CD14-positive monocyte (primary cell): ENCODE results near the gene PTCD2. TPM values are rescaled to one million over a fixed set of nuclear protein-coding genes. Genes with fewer than 3 reads are reported as not detected.

Experiments
- DNase-seq, 3 donors: peaks; one replicate each; pipeline ENCODE4 v3.0.0-alpha.2; 2011 to 2022
- H2AFZ ChIP-seq: 2 replicates; pipeline ENCODE4 v1.6.0; 2012; ENCODE audit warnings: mild to moderate bottlenecking, low read depth, low read length, inconsistent platforms; ENCODE audit not compliant: insufficient read depth, poor library complexity, severe bottlenecking
- H3K27ac ChIP-seq, 2 donors: 1 replicate in 1 of 2; 2 replicates in 1 of 2; pipeline ENCODE4 v1.5.1; 2012 to 2013; ENCODE audit warnings: low read length in 2 of 2, control low read depth in 1 of 2, inconsistent platforms in 1 of 2, low read depth in 1 of 2, mild to moderate bottlenecking in 1 of 2
- H3K27me3 ChIP-seq, 2 donors: one replicate each; pipeline versions ENCODE4 v1.6.0 to v1.6.1; 2011 to 2013; ENCODE audit warnings: low read length in 2 of 2; ENCODE audit not compliant: control insufficient read depth in 2 of 2, insufficient read depth in 2 of 2
- H3K36me3 ChIP-seq, 2 donors: replicated peaks in 1 of 2; 1 replicate in 1 of 2; 2 replicates in 1 of 2; pipeline versions ENCODE4 v1.5.1 to v1.6.1; 2012 to 2013; ENCODE audit warnings: low read length in 2 of 2, control low read depth in 1 of 2, inconsistent platforms in 1 of 2, mild to moderate bottlenecking in 1 of 2; ENCODE audit not compliant: insufficient read depth in 2 of 2, control insufficient read depth in 1 of 2
- H3K4me1 ChIP-seq, 2 donors: 1 replicate in 1 of 2; 2 replicates in 1 of 2; pipeline versions ENCODE4 v1.5.1 to v1.6.1; 2012 to 2013; ENCODE audit warnings: low read length in 2 of 2, control low read depth in 1 of 2, inconsistent platforms in 1 of 2, mild to moderate bottlenecking in 1 of 2, moderate library complexity in 1 of 2; ENCODE audit not compliant: insufficient read depth in 2 of 2, control insufficient read depth in 1 of 2
- H3K4me2 ChIP-seq: replicated peaks from 2 replicates; pipeline ENCODE3; 2012; ENCODE audit warnings: low read length, moderate library complexity, mild to moderate bottlenecking; ENCODE audit not compliant: poor library complexity, severe bottlenecking; ENCODE audit errors: extremely low read depth
- H3K4me3 ChIP-seq, 3 experiments: fragments of 200-600 bp in 1 of 3; sonication (generic) in 1 of 3; replicated peaks in 1 of 3; 1 replicate in 2 of 3; 2 replicates in 1 of 3; pipeline ENCODE4 v1.5.1; 2011 to 2013; ENCODE audit warnings: low read length in 3 of 3, mild to moderate bottlenecking in 3 of 3, control low read depth in 2 of 3, low read depth in 2 of 3, inconsistent platforms in 1 of 3, moderate library complexity in 1 of 3
- H3K79me2 ChIP-seq: 2 replicates; pipeline ENCODE4 v1.6.0; 2012; ENCODE audit warnings: mild to moderate bottlenecking, control low read depth, inconsistent platforms, low read length, moderate library complexity; ENCODE audit not compliant: insufficient read depth
- H3K9ac ChIP-seq: 2 replicates; pipeline ENCODE4 v1.6.0; 2017; ENCODE audit warnings: low read length, mild to moderate bottlenecking; ENCODE audit not compliant: insufficient read depth, poor library complexity, severe bottlenecking
- H3K9me3 ChIP-seq, 2 donors: replicated peaks in 1 of 2; 1 replicate in 1 of 2; 2 replicates in 1 of 2; pipeline versions ENCODE4 v1.5.1 to v1.6.1; 2012 to 2013; ENCODE audit warnings: low read length in 2 of 2, control low read depth in 1 of 2; ENCODE audit not compliant: control insufficient read depth in 1 of 2, insufficient read depth in 1 of 2
- H4K20me1 ChIP-seq: 2 replicates; pipeline ENCODE4 v1.6.0; 2012; ENCODE audit warnings: mild to moderate bottlenecking, low read length, control low read depth, moderate library complexity; ENCODE audit not compliant: insufficient read depth
- H3K27ac Mint-ChIP-seq, 7 donors: one replicate each; pipeline ENCODE4 v1.8.0; 2020; ENCODE audit warnings: mild to moderate bottlenecking in 7 of 7, mixed read lengths in 7 of 7, moderate library complexity in 6 of 7, inconsistent platforms in 2 of 7
- H3K27me3 Mint-ChIP-seq, 3 donors: one replicate each; pipeline ENCODE4 v1.8.0; 2021 to 2022; ENCODE audit warnings: low read depth in 3 of 3, mild to moderate bottlenecking in 3 of 3, mixed read lengths in 3 of 3, moderate library complexity in 3 of 3, inconsistent platforms in 1 of 3
- H3K36me3 Mint-ChIP-seq, 2 donors: one replicate each; pipeline ENCODE4 v1.8.0; 2020; ENCODE audit warnings: mixed read lengths in 2 of 2, inconsistent platforms in 1 of 2, mild to moderate bottlenecking in 1 of 2
- H3K4me1 Mint-ChIP-seq: one replicate; pipeline ENCODE4 v1.8.0; 2020; ENCODE audit warnings: mild to moderate bottlenecking, mixed read lengths
- H3K4me3 Mint-ChIP-seq, 2 donors: one replicate each; pipeline ENCODE4 v1.8.0; 2020; ENCODE audit warnings: mild to moderate bottlenecking in 2 of 2, mixed read lengths in 2 of 2, moderate library complexity in 1 of 2
- H3K9me3 Mint-ChIP-seq, 7 donors: one replicate each; pipeline ENCODE4 v1.8.0; 2020 to 2022; ENCODE audit warnings: mixed read lengths in 7 of 7, mild to moderate bottlenecking in 6 of 7, moderate library complexity in 6 of 7, inconsistent platforms in 2 of 7
- CTCF ChIP-seq: fragments of 200-600 bp; IDR thresholded peaks from one replicate; pipeline ENCODE4 v1.8.0; 2022; ENCODE audit warnings: antibody characterized with exemption, mild to moderate bottlenecking
- WGBS: methylation state at CpG from one replicate; pipeline ENCODE4 v1.1.5; 2013; ENCODE audit warnings: missing lambda C conversion rate; ENCODE audit not compliant: insufficient coverage; 5-methylcytosine and 5-hydroxymethylcytosine counted together
- intact Hi-C, 2 donors: fragments of 100-400 bp; cut with micrococcal nuclease; formaldehyde crosslinking; loops; one replicate each; pipeline versions ENCODE4 v1.15.0 to v1.15.1; 2023
- polyA plus RNA-seq, 3 donors: library from polyadenylated mRNA; depleted of rRNA in 1 of 3; unstranded in 2 of 3; stranded (reverse) in 1 of 3; fragments of 300-500 nt in 2 of 3; fragments of >200 nt in 1 of 3; fragmentation: Illumina TruSeq in 2 of 3; gene quantifications; 1 replicate in 2 of 3; 2 replicates in 1 of 3; pipeline ENCODE4 v1.2.3, GENCODE V29; 2012 to 2021

The PTCD2 gene
- polyA plus RNA-seq, 3 donors, result 1.6 to 2.2 (median 1.8) TPM

GRCh38 chr5:72408127-72408526, 88.0 kb downstream of the PTCD2 start:
- DNase-seq, result no peak
- Histone ChIP-seq H3K27ac (no peak overlapping the region), H2AFZ (peak overlapping the region; percentile 6), H3K27me3 (no peaks in the 10 kb centered on the region), H4K20me1 (no peaks in the 10 kb centered on the region), H3K79me2 (no peaks in the 10 kb centered on the region), H3K9ac (no peak overlapping the region), H3K4me1 (peaks cover 10 to 20% of the 10 kb centered on the region in 2 donors), H3K4me3 (no peak overlapping the region), H3K4me2 (no peak overlapping the region), H3K36me3 (no peaks in the 10 kb centered on the region), H3K9me3 (peaks cover 2 to 9% of the 10 kb centered on the region in 2 donors)
- no peak overlapping the region for H3K27ac Mint-ChIP-seq
- peaks cover 4 to 19% (median 8%) of the 10 kb centered on the region in 7 donors for H3K9me3 Mint-ChIP-seq
- peaks cover 0 to 3% (median 0%) of the 10 kb centered on the region in 3 donors for H3K27me3 Mint-ChIP-seq
- TF ChIP-seq CTCF, result no peak
- no peak overlapping the region for H3K4me3 Mint-ChIP-seq
- intact Hi-C loops, result no loop called here
- WGBS, result no CpG with 5 or more reads among the region's 5 CpGs
- H3K4me1 Mint-ChIP-seq, result peaks cover 16% of the 10 kb centered on the region
- no peaks in the 10 kb centered on the region for H3K36me3 Mint-ChIP-seq

GRCh38 chr5:72408603-72409002, 88.4 kb downstream of the PTCD2 start:
- no peak overlapping the region for H3K27ac Mint-ChIP-seq
- DNase-seq, result peak in 2 of 3 donors; percentile 18 to 32
- H3K4me3 Mint-ChIP-seq, result no peak overlapping the region
- Histone ChIP-seq H3K4me2 (no peak overlapping the region), H2AFZ (peak overlapping the region; percentile 6), H3K36me3 (no peaks in the 10 kb centered on the region), H3K27ac (no peak overlapping the region), H3K9ac (no peak overlapping the region), H3K9me3 (peaks cover 0 to 7% of the 10 kb centered on the region in 2 donors), H4K20me1 (no peaks in the 10 kb centered on the region), H3K27me3 (no peaks in the 10 kb centered on the region), H3K4me1 (peaks cover 10 to 20% of the 10 kb centered on the region in 2 donors), H3K4me3 (no peak overlapping the region), H3K79me2 (no peaks in the 10 kb centered on the region)
- peaks cover 16% of the 10 kb centered on the region for H3K4me1 Mint-ChIP-seq
- no CpG with 5 or more reads among the region's 4 CpGs for WGBS
- H3K27me3 Mint-ChIP-seq, result peaks cover 0 to 3% (median 0%) of the 10 kb centered on the region in 3 donors
- intact Hi-C loops, result no loop called here
- no peaks in the 10 kb centered on the region for H3K36me3 Mint-ChIP-seq
- H3K9me3 Mint-ChIP-seq, result peaks cover 4 to 15% (median 6%) of the 10 kb centered on the region in 7 donors
- no peak for TF ChIP-seq CTCF
